K562 (cell line): ENCODE data around the gene DBF4B. TPM values are rescaled to one million over a fixed set of nuclear protein-coding genes. Genes with fewer than 3 reads are reported as not detected.
"Not testable (repeated sequence)": the region's sequence is repeated elsewhere in the genome, so short reads cannot be mapped to it uniquely, and the experiment has no call there.

Experiments used
- ADNP ChIP-seq: fragments of 200-800 bp; sonication (Bioruptor generic); IDR thresholded peaks from 2 replicates; pipeline ENCODE4 v1.6.1; 2016; ENCODE audit warnings: missing genetic modification characterization, missing compliant biosample characterization
- CREB1 ChIP-seq, 2 experiments: sonication (generic) in 1 of 2; formaldehyde crosslinking in 1 of 2; IDR thresholded peaks; 2 replicates each; pipeline versions ENCODE4 v1.6.1 to v1.8.0; 2012 to 2022; ENCODE audit warnings: inconsistent platforms in 1 of 2, mild to moderate bottlenecking in 1 of 2, missing genetic modification reagents in 1 of 2, moderate library complexity in 1 of 2
- CREM ChIP-seq: IDR thresholded peaks from 2 replicates; pipeline ENCODE4 v1.6.1; 2014; ENCODE audit warnings: antibody characterized with exemption, low read depth
- ELF1 ChIP-seq: fragments of 200-800 bp; sonication (Bioruptor generic); IDR thresholded peaks from 2 replicates; pipeline ENCODE4 v1.6.1; 2016; ENCODE audit warnings: missing genetic modification characterization, missing compliant biosample characterization
- FOXA3 ChIP-seq, 2 experiments: fragments of 450-650 bp in 1 of 2; sonication (generic) in 1 of 2; formaldehyde crosslinking; IDR thresholded peaks in 1 of 2; conservative IDR thresholded peaks in 1 of 2; 2 replicates each; pipeline versions ENCODE4 v1.4.0 to v1.8.0; 2020 to 2022; ENCODE audit warnings: mild to moderate bottlenecking in 2 of 2, missing genetic modification reagents in 1 of 2
- GTF2E2 ChIP-seq: fragments of 200-800 bp; sonication (Bioruptor generic); IDR thresholded peaks from 2 replicates; pipeline ENCODE4 v1.6.1; 2016; ENCODE audit warnings: missing genetic modification characterization, missing compliant biosample characterization
- NBN ChIP-seq: fragments of 450-650 bp; IDR thresholded peaks from 2 replicates; pipeline ENCODE4 v1.6.1; 2016; ENCODE audit warnings: low read depth, mild to moderate bottlenecking
- PHB ChIP-seq: fragments of 250-450 bp; sonication (Bioruptor Pico); IDR thresholded peaks from 2 replicates; pipeline ENCODE4 v1.5.0; 2021
- SMARCA4 ChIP-seq: fragments of 450-650 bp; IDR thresholded peaks from 2 replicates; pipeline ENCODE4 v1.6.1; 2016
- SOX6 ChIP-seq: fragments of 450-650 bp; IDR thresholded peaks from 2 replicates; pipeline ENCODE4 v1.6.1; 2014; ENCODE audit warnings: mild to moderate bottlenecking
- ZEB2 ChIP-seq: fragments of 450-650 bp; IDR thresholded peaks from 2 replicates; pipeline ENCODE4 v1.6.1; 2016
- ZFX ChIP-seq: sonication (generic); formaldehyde crosslinking; IDR thresholded peaks from 2 replicates; pipeline ENCODE4 v1.8.0; 2022; ENCODE audit warnings: mild to moderate bottlenecking, missing genetic modification reagents, moderate library complexity
- polyA plus RNA-seq, 8 experiments: library from polyadenylated mRNA; depleted of rRNA in 4 of 8; stranded (reverse) in 5 of 8; unstranded in 3 of 8; fragments of >200 nt; fragmentation: Nextera tagmentation in 2 of 8; fragmentation: Illumina TruSeq in 1 of 8; extraction: Ambion mirVana in 2 of 8; extraction: Trizol in 1 of 8; gene quantifications; 2 replicates each; pipeline versions ENCODE4 v1.2.1 to v1.2.3, GENCODE V29; 2011 to 2014; ENCODE audit warnings: inconsistent platforms in 1 of 8, missing spikeins in 1 of 8
- total RNA-seq, 7 experiments: library from RNA; depleted of rRNA in 6 of 7; stranded (reverse); fragments of >200 nt in 6 of 7; fragmentation: Illumina TruSeq in 2 of 7; extraction: Trizol in 2 of 7; gene quantifications; 2 replicates each; pipeline versions ENCODE4 v1.2.1 to v1.2.3, GENCODE V29; 2011 to 2021; ENCODE audit warnings: low replicate concordance in 1 of 7
- TF ChIP-seq, protein P1 (sequence below): IDR thresholded peaks from 2 replicates; pipeline ENCODE4 v1.6.1; 2011; ENCODE audit warnings: borderline replicate concordance, low read depth, mild to moderate bottlenecking, moderate library complexity, low read length; ENCODE audit not compliant: insufficient read depth, poor library complexity, severe bottlenecking
- TF ChIP-seq, protein P2 (sequence below), 2 experiments: fragments of 450-650 bp; IDR thresholded peaks; 2 replicates each; pipeline ENCODE4 v1.6.1; 2016
- TF ChIP-seq, protein P3 (sequence below), 2 experiments: fragments of 450-650 bp in 1 of 2; sonication (generic) in 1 of 2; formaldehyde crosslinking in 1 of 2; IDR thresholded peaks; 2 replicates each; pipeline versions ENCODE4 v1.7.1 to v1.9.0; 2016 to 2022; ENCODE audit warnings: inconsistent platforms in 1 of 2, mild to moderate bottlenecking in 1 of 2, missing genetic modification reagents in 1 of 2

Gene DBF4B
- total and polyA plus RNA-seq, 9 of the 15 experiments (the other 6 are each of a cell fraction or from before 2014, with no cell fraction given) = 2.5 to 26.9 (median 14.6) TPM

DNA sequence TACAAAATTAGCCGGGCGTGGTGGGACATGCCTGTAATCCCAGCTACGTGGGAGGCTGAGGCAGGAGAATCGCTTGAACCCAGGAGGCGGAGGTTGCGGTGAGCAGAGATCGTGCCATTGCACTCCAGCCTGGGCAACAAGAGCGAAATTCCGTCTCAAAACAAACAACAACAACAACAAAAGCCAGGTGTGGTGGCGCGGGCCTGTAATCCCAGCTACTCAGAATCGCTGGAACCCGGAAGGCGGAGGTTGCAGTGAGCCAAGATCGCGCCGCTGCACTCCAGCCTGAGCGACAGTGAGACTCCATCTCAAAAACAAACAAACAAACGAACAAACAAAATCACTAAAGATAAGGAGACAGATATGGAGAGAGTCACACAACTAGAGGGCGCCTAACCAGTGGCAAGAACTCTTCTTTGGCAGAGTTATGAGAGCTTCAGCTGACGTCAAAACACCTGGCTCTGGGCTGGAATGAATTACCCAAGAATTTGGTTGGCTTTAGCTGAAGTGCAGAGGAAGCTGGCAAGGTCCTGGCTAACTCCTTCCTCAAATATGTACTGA lies 17.6 kb upstream of the DBF4B start (continued):
- TF ChIP-seq, protein P1, sequence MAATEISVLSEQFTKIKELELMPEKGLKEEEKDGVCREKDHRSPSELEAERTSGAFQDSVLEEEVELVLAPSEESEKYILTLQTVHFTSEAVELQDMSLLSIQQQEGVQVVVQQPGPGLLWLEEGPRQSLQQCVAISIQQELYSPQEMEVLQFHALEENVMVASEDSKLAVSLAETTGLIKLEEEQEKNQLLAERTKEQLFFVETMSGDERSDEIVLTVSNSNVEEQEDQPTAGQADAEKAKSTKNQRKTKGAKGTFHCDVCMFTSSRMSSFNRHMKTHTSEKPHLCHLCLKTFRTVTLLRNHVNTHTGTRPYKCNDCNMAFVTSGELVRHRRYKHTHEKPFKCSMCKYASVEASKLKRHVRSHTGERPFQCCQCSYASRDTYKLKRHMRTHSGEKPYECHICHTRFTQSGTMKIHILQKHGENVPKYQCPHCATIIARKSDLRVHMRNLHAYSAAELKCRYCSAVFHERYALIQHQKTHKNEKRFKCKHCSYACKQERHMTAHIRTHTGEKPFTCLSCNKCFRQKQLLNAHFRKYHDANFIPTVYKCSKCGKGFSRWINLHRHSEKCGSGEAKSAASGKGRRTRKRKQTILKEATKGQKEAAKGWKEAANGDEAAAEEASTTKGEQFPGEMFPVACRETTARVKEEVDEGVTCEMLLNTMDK = peak; percentile 68
- TF ChIP-seq, protein P2, sequence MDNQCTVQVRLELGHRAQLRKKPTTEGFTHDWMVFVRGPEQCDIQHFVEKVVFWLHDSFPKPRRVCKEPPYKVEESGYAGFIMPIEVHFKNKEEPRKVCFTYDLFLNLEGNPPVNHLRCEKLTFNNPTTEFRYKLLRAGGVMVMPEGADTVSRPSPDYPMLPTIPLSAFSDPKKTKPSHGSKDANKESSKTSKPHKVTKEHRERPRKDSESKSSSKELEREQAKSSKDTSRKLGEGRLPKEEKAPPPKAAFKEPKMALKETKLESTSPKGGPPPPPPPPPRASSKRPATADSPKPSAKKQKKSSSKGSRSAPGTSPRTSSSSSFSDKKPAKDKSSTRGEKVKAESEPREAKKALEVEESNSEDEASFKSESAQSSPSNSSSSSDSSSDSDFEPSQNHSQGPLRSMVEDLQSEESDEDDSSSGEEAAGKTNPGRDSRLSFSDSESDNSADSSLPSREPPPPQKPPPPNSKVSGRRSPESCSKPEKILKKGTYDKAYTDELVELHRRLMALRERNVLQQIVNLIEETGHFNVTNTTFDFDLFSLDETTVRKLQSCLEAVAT (IDR thresholded peaks at IDR 0.05) = peak in 1 of 2 experiments; percentile 82; a peak in 2 of 4 replicates
- TF ChIP-seq ADNP (tag) = peak; percentile 96
- 0 out of 2 replicates have a peak, but pooled peaks have one; percentile 44 for TF ChIP-seq PHB (CRISPR knock-in tag)
- TF ChIP-seq ZFX (CRISPR knock-in tag) = peak; percentile 77
- peak; percentile 10; the same call in 1 of the 2 replicates for TF ChIP-seq SMARCA4
- peak; percentile 59; the same call in 1 of the 2 replicates for TF ChIP-seq GTF2E2
- TF ChIP-seq CREM = 0 out of 2 replicates have a peak, but pooled peaks have one; percentile 44
- TF ChIP-seq ELF1 = peak; percentile 43; the same call in 1 of the 2 replicates
- peak in 1 of 2 experiments; percentile 58; a peak in 1 of 4 replicates for TF ChIP-seq FOXA3 (CRISPR knock-in tag; conservative IDR thresholded peaks at IDR 0.05 in 1 of 2, IDR thresholded peaks at IDR 0.05 in 1 of 2)
- TF ChIP-seq, protein P3, sequence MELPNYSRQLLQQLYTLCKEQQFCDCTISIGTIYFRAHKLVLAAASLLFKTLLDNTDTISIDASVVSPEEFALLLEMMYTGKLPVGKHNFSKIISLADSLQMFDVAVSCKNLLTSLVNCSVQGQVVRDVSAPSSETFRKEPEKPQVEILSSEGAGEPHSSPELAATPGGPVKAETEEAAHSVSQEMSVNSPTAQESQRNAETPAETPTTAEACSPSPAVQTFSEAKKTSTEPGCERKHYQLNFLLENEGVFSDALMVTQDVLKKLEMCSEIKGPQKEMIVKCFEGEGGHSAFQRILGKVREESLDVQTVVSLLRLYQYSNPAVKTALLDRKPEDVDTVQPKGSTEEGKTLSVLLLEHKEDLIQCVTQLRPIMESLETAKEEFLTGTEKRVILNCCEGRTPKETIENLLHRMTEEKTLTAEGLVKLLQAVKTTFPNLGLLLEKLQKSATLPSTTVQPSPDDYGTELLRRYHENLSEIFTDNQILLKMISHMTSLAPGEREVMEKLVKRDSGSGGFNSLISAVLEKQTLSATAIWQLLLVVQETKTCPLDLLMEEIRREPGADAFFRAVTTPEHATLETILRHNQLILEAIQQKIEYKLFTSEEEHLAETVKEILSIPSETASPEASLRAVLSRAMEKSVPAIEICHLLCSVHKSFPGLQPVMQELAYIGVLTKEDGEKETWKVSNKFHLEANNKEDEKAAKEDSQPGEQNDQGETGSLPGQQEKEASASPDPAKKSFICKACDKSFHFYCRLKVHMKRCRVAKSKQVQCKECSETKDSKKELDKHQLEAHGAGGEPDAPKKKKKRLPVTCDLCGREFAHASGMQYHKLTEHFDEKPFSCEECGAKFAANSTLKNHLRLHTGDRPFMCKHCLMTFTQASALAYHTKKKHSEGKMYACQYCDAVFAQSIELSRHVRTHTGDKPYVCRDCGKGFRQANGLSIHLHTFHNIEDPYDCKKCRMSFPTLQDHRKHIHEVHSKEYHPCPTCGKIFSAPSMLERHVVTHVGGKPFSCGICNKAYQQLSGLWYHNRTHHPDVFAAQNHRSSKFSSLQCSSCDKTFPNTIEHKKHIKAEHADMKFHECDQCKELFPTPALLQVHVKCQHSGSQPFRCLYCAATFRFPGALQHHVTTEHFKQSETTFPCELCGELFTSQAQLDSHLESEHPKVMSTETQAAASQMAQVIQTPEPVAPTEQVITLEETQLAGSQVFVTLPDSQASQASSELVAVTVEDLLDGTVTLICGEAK (IDR thresholded peaks at IDR 0.05) = peak; percentile 56; the same call in 1 of the 2 replicates
- TF ChIP-seq, protein P3 (CRISPR knock-in tag; IDR thresholded peaks at IDR 0.05) = not testable (repeated sequence)
- TF ChIP-seq SOX6 = peak; percentile 42
- not testable (repeated sequence) for TF ChIP-seq CREB1 (IDR thresholded peaks at IDR 0.05)
- 0 out of 2 replicates have a peak, but pooled peaks have one; percentile 9 for TF ChIP-seq CREB1 (CRISPR knock-in tag; IDR thresholded peaks at IDR 0.05)
- TF ChIP-seq NBN = 0 out of 2 replicates have a peak, but pooled peaks have one; percentile 15
- TF ChIP-seq ZEB2 = peak; percentile 47; the same call in 1 of the 2 replicates
